Measurements from ENCODE around the gene SORCS1.
"Not testable (repeated sequence)": the region's sequence is repeated elsewhere in the genome, so short reads cannot be mapped to it uniquely, and the experiment has no call there.

Gene SORCS1

DNA sequence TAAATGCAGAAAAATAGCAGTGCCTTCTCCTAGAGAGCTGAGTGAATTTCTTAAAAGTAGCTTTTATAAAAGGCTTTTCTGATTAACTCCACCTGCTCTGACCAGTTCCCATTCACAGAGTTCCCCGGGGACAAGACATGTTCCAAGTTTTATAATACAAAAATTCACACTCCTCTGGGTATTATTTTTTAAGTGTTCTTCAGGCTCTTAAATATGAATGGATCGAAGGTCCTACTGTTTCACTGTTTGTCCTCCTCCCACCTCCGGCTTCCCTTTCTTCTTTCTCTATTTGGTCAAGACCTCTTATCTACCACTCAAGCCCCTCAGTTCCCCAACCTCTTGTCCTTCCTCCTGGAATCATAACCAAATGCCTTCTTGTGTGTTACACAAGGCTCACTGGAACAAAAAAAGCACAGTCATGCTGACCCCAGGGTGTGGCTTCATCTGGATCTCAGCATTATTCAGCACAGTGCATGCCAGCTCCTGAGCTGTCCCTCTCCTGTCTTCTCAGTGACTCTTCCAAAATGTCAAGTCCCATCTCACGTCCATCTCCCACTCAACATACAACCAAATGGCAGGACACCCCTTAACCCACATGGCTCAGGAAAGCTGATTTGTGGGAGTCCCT lies 222.4 kb downstream of the SORCS1 start:
- no peak overlapping the region for H3K4me3 ChIP-seq (ENCODE audit: low read length)
- no peak for TF ChIP-seq ZNF274 (IDR thresholded peaks at IDR 0.05; ENCODE audit: low read depth, low read length)

DNA sequence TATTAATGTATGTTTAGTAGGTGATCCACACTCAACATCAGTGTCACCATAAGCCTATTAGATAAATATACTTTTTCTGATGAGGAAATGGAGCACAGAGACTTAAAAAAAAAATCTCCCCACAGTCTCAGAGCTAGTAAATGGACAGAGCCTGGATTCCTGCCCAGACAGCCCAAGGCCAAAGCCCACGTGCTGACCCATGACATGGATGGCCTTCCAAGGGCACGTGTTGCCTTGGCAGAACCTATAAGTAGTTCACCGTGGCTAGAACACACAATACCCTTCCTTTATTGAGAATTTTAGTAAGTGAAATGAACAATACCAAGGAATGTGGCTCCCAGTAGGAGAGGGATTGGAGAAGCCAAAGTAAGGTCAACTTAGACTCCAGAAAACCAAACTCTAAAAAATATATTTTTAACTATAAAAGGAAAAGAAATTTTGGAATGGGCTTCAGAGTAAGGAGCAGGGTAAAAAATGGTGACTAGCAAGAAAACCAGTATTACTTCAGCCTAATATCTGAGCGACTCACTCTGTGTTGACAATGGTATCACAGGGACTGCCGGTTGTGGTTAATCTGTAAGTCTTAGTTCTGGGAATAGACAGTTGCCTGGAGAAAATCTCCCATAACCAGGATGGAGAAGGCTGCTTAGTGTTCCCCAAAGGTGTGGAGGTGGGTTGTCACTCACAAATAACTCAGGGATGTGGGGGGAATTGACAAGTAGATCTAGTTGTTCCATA lies 223.0 kb downstream of the SORCS1 start:
- no peak overlapping the region for H3K4me3 ChIP-seq (ENCODE audit: low read length)
- TF ChIP-seq ZNF274 (IDR thresholded peaks at IDR 0.05; ENCODE audit: low read depth, low read length): no peak

DNA sequence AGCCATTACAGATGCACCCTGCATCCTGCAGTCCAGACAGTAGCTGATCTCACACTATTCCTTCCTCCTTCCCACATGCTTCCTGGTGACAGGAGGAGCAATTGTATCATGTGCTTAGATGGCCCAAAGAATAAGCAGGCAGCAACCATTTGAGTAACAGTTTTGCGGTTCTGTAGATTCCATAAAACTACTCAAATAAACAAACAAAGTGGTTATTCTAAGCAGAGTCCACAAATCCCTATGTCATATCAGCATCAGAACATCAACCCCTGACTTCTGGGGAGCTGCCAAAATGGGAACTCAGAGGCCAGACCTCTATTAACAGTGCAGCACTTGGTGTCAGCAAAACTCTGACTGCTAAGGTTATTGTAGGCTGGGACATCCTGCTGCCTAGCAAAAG lies 226.0 kb downstream of the SORCS1 start:
- TF ChIP-seq ZNF274 (IDR thresholded peaks at IDR 0.05; ENCODE audit: low read depth, low read length): no peak
- H3K4me3 ChIP-seq (ENCODE audit: low read length): no peak overlapping the region

DNA sequence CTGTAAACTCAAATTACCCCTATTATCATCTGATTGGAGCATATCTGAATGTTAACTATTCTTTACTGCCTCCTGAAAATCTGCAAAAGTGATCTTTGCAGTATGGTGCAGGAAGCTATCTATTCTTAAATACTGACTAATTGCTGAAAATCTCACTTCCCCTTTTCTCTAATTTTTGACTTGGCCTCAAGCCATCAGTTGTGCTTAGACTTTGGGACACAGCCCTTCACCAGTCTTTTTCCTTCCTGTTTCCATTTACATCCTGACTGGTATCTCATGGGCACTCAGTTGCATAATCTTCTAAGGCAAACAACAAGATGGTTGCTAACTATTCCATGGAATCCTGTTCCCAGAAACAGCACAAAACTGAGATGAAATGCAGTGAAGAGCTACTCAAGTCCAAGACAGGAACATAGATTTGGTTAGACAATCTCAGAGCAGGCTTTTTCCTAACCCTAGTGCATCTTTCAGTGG lies 228.5 kb downstream of the SORCS1 start:
- no peak overlapping the region; the same call in 1 of the 2 replicates for H3K4me3 ChIP-seq (ENCODE audit: low read length)
- no peak for TF ChIP-seq ZNF274 (IDR thresholded peaks at IDR 0.05; ENCODE audit: low read depth, low read length)

DNA sequence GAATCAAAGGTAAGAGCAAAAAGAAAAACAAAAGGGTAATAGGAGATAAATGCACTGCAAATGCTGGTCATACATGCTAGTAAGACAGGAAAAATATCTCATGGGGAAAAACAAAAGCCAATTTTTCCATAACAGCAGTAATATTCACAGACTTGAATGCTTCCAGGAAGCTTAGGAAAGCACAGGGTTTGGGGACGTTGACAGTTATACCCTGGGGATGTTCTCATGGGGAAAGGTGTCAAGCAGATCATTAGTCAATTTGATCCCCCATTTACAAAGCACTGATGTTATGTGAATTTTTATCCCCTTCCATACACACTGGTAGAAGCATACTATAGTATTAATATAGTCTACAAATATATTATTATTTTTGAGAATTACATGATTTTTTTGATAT lies 232.7 kb downstream of the SORCS1 start:
- no peak for TF ChIP-seq ZNF274 (IDR thresholded peaks at IDR 0.05; ENCODE audit: low read depth, low read length)
- H3K4me3 ChIP-seq (ENCODE audit: low read length): no peak overlapping the region

DNA sequence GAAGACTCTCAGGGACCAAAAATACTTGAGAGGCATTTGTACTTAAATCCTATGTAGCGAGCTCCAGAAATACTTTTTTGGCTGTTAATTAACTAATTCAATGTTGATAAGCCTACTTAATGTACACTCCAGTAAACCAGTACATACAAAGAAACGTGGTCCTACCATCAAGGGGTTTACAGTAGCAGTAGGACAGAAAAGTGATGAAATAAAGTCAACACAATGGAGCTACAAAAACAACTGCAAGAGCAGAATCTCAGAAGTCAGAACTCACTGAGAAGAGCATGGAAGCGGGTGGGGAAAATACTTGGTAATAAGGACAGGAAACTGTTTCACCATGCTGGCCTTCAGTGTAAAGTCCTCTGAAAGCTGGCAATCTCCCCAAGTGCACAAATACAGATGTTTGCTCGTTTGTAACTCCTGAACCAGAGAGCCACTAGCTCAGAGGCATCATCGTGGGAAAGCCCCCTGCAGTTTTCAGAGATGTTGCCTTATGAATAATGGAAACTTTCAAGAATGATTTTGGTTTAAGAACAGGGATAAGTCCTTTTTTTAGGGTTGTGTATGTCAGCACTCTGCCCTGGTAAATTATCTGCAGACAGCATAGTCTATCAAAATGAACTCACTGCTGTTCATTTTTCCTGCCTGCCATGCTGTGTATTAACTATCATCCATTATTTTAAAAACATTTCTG lies 233.2 kb downstream of the SORCS1 start:
- no peak for TF ChIP-seq ZNF274 (IDR thresholded peaks at IDR 0.05; ENCODE audit: low read depth, low read length)
- no peak overlapping the region for H3K4me3 ChIP-seq (ENCODE audit: low read length)

DNA sequence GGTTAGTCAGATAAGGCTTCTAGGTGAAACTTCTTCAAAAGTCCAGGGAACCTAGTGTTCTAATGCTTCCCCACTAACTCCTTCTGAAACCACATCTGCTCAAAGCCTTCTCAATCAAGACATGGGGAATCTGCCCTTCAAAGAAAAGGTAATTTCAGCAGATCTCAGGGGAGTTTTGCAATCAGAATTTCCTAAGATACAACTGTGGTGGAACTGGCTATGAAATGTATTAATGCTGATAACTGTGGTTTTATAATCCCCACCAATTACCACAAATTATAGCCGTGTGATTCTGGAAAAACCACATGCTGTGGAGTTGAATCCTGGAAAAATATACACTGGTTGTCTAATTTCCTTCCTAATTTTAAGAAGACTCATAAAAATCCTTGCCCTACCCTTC lies 233.8 kb downstream of the SORCS1 start:
- no peak overlapping the region for H3K4me3 ChIP-seq (ENCODE audit: low read length)
- no peak for TF ChIP-seq ZNF274 (IDR thresholded peaks at IDR 0.05; ENCODE audit: low read depth, low read length)

DNA sequence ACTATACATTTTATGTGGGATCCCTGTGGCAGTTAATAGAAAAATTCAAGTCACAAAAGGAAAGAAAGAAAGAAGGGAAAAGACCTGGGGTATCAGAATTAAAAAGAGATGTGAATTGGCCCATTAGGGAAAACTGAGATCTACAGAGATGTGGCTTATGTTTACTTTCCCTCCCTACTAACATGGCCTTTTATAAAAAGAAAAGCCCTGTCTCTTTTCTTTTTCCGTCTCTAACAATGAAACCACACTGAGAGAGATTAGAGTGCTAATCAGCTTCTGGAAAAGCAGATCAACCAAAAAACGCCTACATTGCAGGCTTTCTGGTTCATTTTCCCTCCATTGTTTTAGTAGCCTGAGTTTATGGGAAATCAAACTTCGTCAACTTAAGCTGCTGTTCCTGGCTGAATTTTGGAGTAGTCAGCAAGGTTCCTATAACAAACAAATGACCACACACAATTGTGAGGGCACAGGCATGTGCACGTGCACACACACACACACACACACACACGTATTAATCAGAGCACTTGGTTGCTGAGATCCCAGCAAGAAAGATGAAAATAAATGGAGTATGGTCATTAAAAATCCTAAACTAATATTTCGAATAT lies 235.1 kb downstream of the SORCS1 start:
- no peak overlapping the region for H3K4me3 ChIP-seq (ENCODE audit: low read length)
- no peak for TF ChIP-seq ZNF274 (IDR thresholded peaks at IDR 0.05; ENCODE audit: low read depth, low read length)

DNA sequence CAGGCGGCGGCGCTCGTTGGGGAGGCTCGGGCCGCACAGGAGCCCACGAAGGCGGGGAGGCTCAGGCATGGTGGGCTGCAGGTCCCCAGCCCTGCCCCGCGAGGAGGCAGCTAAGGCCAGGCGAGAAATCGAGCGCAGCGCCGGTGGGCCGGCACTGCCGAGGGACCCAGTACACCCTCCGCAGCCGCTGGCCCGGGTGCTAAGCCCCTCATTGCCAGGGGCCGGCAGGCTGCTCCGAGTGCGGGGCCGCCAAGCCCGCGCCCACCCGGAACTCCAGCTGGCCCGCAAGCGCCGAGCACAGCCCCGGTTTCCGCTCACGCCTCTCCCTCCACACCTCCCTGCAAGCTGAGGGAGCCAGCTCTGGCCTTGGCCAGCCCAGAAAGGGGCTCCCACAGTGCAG lies 236.4 kb downstream of the SORCS1 start:
- H3K4me3 ChIP-seq (ENCODE audit: low read length): not testable (repeated sequence)

DNA sequence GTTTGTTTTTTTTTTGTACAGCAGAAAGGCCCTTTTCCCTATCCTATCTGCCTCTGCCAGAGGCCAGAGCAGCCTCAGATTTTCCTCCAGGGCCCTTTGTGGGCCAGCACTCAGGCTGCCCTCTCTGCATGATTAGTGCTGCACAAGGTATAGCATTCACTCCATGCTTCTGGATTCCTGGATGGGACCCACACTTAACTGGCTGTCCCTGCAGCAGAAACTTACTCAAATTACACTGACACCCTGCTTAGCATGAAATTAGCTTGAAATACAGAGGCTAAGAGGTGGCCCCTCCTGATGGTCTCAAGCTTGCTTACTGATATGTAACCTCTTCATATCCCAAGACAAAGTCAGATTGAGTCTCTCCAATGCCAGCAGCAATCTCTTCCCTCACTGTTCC lies 239.3 kb downstream of the SORCS1 start:
- no peak for TF ChIP-seq ZNF274 (IDR thresholded peaks at IDR 0.05; ENCODE audit: low read depth, low read length)
- no peak overlapping the region for H3K4me3 ChIP-seq (ENCODE audit: low read length)

DNA sequence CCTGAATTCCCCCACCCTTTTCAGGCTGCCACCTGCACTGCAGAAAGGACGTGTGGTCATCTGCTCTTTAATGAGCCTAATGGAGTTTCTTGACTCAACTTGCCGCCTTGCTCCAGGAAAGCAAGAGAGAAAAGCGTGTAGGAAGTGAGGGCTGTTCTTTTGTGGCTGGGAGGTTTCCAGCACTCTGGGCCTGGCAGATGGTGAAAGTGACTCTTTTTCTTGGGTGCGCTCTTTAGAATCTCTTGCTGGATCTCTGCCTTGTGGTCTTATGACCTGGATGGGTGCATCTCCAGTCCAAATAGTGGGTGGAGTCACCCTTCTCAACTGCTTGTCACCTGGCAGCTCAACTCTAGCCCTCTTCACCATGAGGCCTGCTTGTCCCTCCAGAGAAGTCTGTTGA lies 244.0 kb downstream of the SORCS1 start:
- no peak overlapping the region for H3K4me3 ChIP-seq (ENCODE audit: low read length)
- TF ChIP-seq ZNF274 (IDR thresholded peaks at IDR 0.05; ENCODE audit: low read depth, low read length): no peak

DNA sequence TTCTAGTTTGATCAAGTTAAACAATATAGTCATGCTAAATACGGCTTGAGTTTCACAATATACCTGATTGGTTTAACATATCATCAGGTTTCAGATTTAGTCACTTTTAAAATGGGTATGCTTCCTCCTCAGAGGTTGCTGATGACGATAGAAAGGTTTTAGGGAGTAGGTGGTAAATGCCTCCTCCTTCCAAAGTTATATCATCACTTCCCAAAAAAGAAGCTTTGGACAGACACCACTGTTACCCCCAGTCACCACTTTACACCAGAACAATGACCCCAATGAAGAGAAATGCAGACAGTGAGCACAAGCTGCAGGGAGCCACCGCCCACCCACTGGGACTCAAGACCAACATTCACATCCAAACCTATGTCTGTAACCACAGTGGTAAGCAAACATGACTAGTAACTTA lies 244.6 kb downstream of the SORCS1 start:
- no peak overlapping the region for H3K4me3 ChIP-seq (ENCODE audit: low read length)
- no peak for TF ChIP-seq ZNF274 (IDR thresholded peaks at IDR 0.05; ENCODE audit: low read depth, low read length)

DNA sequence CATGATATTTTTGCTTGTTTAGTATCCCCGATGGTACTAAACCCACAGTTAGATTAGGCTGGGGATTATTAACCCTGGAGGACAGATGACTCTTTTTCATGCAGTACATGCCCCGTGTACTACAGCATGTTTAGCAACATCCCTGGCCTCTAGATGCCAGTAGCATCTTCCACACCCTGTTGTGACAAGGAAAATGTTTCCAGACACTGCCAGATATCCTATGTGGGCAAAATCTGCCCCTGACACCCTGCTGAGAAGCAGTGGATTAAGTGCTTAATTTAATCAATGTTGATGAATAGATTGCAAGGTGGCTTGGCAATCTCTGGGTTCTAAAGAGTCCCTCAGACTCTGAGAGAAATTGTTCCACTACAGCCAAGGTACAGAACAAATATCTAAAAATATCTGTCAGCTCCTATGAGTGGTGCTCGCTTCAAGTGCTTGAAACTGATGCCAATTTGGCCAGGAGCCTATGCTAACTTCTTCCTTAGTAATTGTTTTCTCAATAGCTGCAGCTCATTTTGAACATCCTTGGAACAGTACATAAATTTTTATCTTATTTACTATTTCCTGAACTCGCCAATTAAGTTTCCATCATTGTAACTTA lies 247.0 kb downstream of the SORCS1 start:
- H3K4me3 ChIP-seq (ENCODE audit: low read length): no peak overlapping the region
- TF ChIP-seq ZNF274 (IDR thresholded peaks at IDR 0.05; ENCODE audit: low read depth, low read length): no peak

DNA sequence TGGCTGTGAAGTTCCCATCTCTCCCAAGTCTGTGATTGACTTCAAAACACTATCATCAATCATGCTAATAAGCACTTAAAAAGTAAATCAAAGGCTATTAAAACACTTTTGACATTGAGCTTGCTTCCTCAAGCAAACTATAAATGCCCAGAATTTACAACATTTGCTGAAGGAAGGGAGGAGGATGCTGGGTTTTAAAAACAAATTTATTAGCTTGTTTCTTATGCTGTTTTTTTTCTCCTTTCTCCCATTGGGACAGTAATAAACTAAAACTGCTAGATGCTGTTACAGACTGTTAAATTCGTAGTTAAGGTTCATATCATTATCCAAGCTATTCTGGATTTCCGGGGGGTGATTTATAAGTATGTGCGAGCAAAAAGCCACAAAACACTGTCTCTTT lies 250.5 kb downstream of the SORCS1 start:
- no peak overlapping the region for H3K4me3 ChIP-seq (ENCODE audit: low read length)
- no peak for TF ChIP-seq ZNF274 (IDR thresholded peaks at IDR 0.05; ENCODE audit: low read depth, low read length)
